ENCODE results near the gene TJP3. TPM values are rescaled to one million over a fixed set of nuclear protein-coding genes. Genes with fewer than 3 reads are reported as not detected.

TJP3 gene
- total RNA-seq, 1 donor: not detected

- DNase-seq (ENCODE audit: low read depth): no peak
- no peak overlapping the region for H3K4me3 ChIP-seq (ENCODE audit: low read depth, low read length)
- no peak for TF ChIP-seq CTCF (IDR thresholded peaks at IDR 0.05; ENCODE audit: insufficient read depth, low read depth, low read length)
Measured at GRCh38 chr19:3725121-3725520, 16.9 kb downstream of the TJP3 start.

GRCh38 chr19:3725640-3726310, 17.6 kb downstream of the TJP3 start:
- DNase-seq (ENCODE audit: low read depth): no peak
- no peak overlapping the region for H3K4me3 ChIP-seq (ENCODE audit: low read depth, low read length)
- TF ChIP-seq CTCF (IDR thresholded peaks at IDR 0.05; ENCODE audit: insufficient read depth, low read depth, low read length): no peak

- no peak for DNase-seq (ENCODE audit: low read depth)
- H3K4me3 ChIP-seq (ENCODE audit: low read depth, low read length): no peak overlapping the region
- TF ChIP-seq CTCF (IDR thresholded peaks at IDR 0.05; ENCODE audit: insufficient read depth, low read depth, low read length): no peak
Measured at GRCh38 chr19:3730457-3730958, 22.3 kb downstream of the TJP3 start.

- no peak for DNase-seq (ENCODE audit: low read depth)
- no peak for TF ChIP-seq CTCF (IDR thresholded peaks at IDR 0.05; ENCODE audit: insufficient read depth, low read depth, low read length)
- no peak overlapping the region for H3K4me3 ChIP-seq (ENCODE audit: low read depth, low read length)
Measured at GRCh38 chr19:3732108-3732507, 23.9 kb downstream of the TJP3 start.

GRCh38 chr19:3733549-3734309, 25.5 kb downstream of the TJP3 start:
- TF ChIP-seq CTCF (IDR thresholded peaks at IDR 0.05; ENCODE audit: insufficient read depth, low read depth, low read length): no peak
- no peak overlapping the region for H3K4me3 ChIP-seq (ENCODE audit: low read depth, low read length)
- no peak for DNase-seq (ENCODE audit: low read depth)

- no peak overlapping the region for H3K4me3 ChIP-seq (ENCODE audit: low read depth, low read length)
- no peak for TF ChIP-seq CTCF (IDR thresholded peaks at IDR 0.05; ENCODE audit: insufficient read depth, low read depth, low read length)
- no peak for DNase-seq (ENCODE audit: low read depth)
Measured at GRCh38 chr19:3734310-3734600, 26.1 kb downstream of the TJP3 start.
